T-helper 1 cell treated with Interleukin-12 subunit alpha and Interleukin-12 subunit beta and Interleukin-4 antibody, amounts not matched to agents 30 μg/mL and 1 μg/mL, for 36 hours (primary cell): ENCODE results near the gene MVB12B.

ENCODE experiments used
- H3K27ac Mint-ChIP-seq: one replicate; pipeline ENCODE4 v1.8.0; 2021; ENCODE audit warnings: mild to moderate bottlenecking, mixed read lengths
- H3K27me3 Mint-ChIP-seq: one replicate; pipeline ENCODE4 v1.8.0; 2021; ENCODE audit warnings: low read depth, mixed read lengths
- H3K36me3 Mint-ChIP-seq: one replicate; pipeline ENCODE4 v1.8.0; 2021; ENCODE audit warnings: low read depth, mixed read lengths
- H3K4me1 Mint-ChIP-seq: one replicate; pipeline ENCODE4 v1.8.0; 2021; ENCODE audit warnings: low read depth, mixed read lengths
- H3K4me3 Mint-ChIP-seq: one replicate; pipeline ENCODE4 v1.8.0; 2021; ENCODE audit warnings: mild to moderate bottlenecking, moderate library complexity, mixed read lengths
- H3K9me3 Mint-ChIP-seq: one replicate; pipeline ENCODE4 v1.8.0; 2021; ENCODE audit warnings: mixed read lengths

MVB12B gene

GRCh38 chr9:126461029-126461428 is 134.4 kb downstream of the MVB12B start:
- H3K36me3 Mint-ChIP-seq, result peaks cover 2% of the 10 kb centered on the region
- no peaks in the 10 kb centered on the region for H3K4me1 Mint-ChIP-seq
- H3K27ac Mint-ChIP-seq, result no peak overlapping the region
- H3K9me3 Mint-ChIP-seq, result no peaks in the 10 kb centered on the region
- peaks cover 28% of the 10 kb centered on the region for H3K27me3 Mint-ChIP-seq
- no peak overlapping the region for H3K4me3 Mint-ChIP-seq

- H3K4me1 Mint-ChIP-seq, result no peaks in the 10 kb centered on the region
- peaks cover 2% of the 10 kb centered on the region for H3K36me3 Mint-ChIP-seq
- H3K27ac Mint-ChIP-seq, result no peak overlapping the region
- peaks cover 29% of the 10 kb centered on the region for H3K27me3 Mint-ChIP-seq
- H3K4me3 Mint-ChIP-seq, result no peak overlapping the region
- no peaks in the 10 kb centered on the region for H3K9me3 Mint-ChIP-seq
These were observed 135.0 kb downstream of the MVB12B start for GRCh38 chr9:126461608-126462007.

DNA sequence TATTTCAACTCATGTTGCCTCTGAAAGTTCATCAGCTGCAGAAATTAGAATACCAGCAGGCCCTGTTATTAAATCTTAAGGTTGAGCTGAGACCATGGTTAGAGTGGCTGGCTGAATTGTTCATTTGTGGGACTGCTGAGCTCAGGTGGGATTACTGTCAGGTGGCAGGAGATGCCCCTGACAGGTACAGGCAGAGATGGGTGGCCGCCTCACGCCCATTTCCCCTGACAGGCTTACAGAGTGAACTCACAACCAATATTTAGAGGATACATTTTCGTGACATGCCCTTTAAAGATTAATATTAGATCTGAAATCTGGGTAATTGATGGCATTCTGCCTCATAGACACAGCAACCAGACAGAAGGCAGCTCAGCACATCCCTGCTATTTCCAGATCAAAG is 136.0 kb downstream of the MVB12B start:
- Mint-ChIP-seq H3K4me3 (no peak overlapping the region), H3K9me3 (no peaks in the 10 kb centered on the region), H3K27ac (no peak overlapping the region), H3K27me3 (peaks cover 24% of the 10 kb centered on the region), H3K36me3 (peaks cover 2% of the 10 kb centered on the region), H3K4me1 (no peaks in the 10 kb centered on the region)

- H3K4me1 Mint-ChIP-seq, result peaks cover 5% of the 10 kb centered on the region
- H3K27me3 Mint-ChIP-seq, result peaks cover 29% of the 10 kb centered on the region
- peaks cover 7% of the 10 kb centered on the region for H3K36me3 Mint-ChIP-seq
- no peaks in the 10 kb centered on the region for H3K9me3 Mint-ChIP-seq
- H3K4me3 Mint-ChIP-seq, result no peak overlapping the region
- no peak overlapping the region for H3K27ac Mint-ChIP-seq
These were observed 136.8 kb downstream of the MVB12B start for GRCh38 chr9:126463426-126463825.

DNA sequence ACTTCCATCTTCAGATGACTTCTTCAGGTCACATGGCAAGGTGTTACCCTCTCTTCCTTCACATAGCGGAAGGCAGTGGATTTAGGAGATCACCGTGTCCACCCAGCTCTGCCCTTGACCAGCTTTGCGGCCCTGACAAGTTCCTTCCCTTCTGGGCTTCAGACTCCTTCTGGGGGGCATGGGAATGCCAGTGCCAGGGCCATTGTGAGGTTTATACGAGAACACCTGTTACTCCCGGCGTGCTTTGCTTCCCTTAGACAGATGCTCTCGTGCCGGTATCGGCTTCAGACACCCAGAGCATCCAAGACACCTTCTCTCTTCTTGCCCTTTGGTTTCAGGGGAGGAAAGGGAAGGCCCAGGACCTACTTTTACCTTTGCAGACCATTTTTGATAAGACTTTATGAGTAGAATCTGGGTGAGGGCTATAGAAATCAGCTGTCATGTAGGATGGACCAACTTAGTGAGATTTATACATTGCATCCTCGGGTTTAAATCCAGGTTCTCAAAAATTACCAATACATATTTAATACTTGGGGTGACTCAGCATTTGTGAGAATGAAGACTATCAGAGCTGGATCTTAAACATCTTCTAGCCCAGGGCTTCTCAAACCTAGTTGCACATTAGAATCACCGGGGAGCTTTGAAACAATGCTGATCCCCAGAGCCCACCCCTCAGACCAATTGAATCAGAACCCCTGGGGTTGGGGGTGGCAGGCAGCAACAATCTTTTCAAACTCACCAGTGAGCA is 138.2 kb downstream of the MVB12B start:
- H3K4me3 Mint-ChIP-seq, result no peak overlapping the region
- H3K27ac Mint-ChIP-seq, result no peak overlapping the region
- H3K4me1 Mint-ChIP-seq, result peaks cover 19% of the 10 kb centered on the region

GRCh38 chr9:126465977-126466376 is 139.3 kb downstream of the MVB12B start:
- H3K9me3 Mint-ChIP-seq, result no peaks in the 10 kb centered on the region
- no peak overlapping the region for H3K4me3 Mint-ChIP-seq
- peaks cover 10% of the 10 kb centered on the region for H3K36me3 Mint-ChIP-seq
- no peak overlapping the region for H3K27ac Mint-ChIP-seq
- H3K4me1 Mint-ChIP-seq, result peaks cover 30% of the 10 kb centered on the region
- H3K27me3 Mint-ChIP-seq, result peaks cover 34% of the 10 kb centered on the region

More for the DNA sequence above, 138.2 kb downstream of the MVB12B start:
- Mint-ChIP-seq H3K27me3 (peaks cover 33% of the 10 kb centered on the region), H3K36me3 (peaks cover 10% of the 10 kb centered on the region), H3K9me3 (no peaks in the 10 kb centered on the region)

- H3K4me1 Mint-ChIP-seq, result peaks cover 45% of the 10 kb centered on the region
- no peak overlapping the region for H3K4me3 Mint-ChIP-seq
- H3K36me3 Mint-ChIP-seq, result peaks cover 11% of the 10 kb centered on the region
These were observed 141.7 kb downstream of the MVB12B start for GRCh38 chr9:126468141-126468825.

GRCh38 chr9:126470241-126470993 is 143.8 kb downstream of the MVB12B start:
- peaks cover 45% of the 10 kb centered on the region for H3K4me1 Mint-ChIP-seq
- H3K36me3 Mint-ChIP-seq, result peaks cover 13% of the 10 kb centered on the region
- H3K27me3 Mint-ChIP-seq, result peaks cover 56% of the 10 kb centered on the region

More at GRCh38 chr9:126468141-126468825, 141.7 kb downstream of the MVB12B start:
- Mint-ChIP-seq H3K9me3 (no peaks in the 10 kb centered on the region), H3K27me3 (peaks cover 52% of the 10 kb centered on the region), H3K27ac (peak overlapping the region; percentile 11)

GRCh38 chr9:126471084-126471624 is 144.5 kb downstream of the MVB12B start:
- H3K4me3 Mint-ChIP-seq, result peak overlapping the region; percentile 57
- peaks cover 45% of the 10 kb centered on the region for H3K4me1 Mint-ChIP-seq
- H3K36me3 Mint-ChIP-seq, result peaks cover 13% of the 10 kb centered on the region
- no peaks in the 10 kb centered on the region for H3K9me3 Mint-ChIP-seq
- peak overlapping the region; percentile 80 for H3K27ac Mint-ChIP-seq
- H3K27me3 Mint-ChIP-seq, result peaks cover 56% of the 10 kb centered on the region

More at GRCh38 chr9:126470241-126470993, 143.8 kb downstream of the MVB12B start:
- peak overlapping the region; percentile 80 for H3K27ac Mint-ChIP-seq
- H3K4me3 Mint-ChIP-seq, result peak overlapping the region; percentile 57
- H3K9me3 Mint-ChIP-seq, result no peaks in the 10 kb centered on the region

DNA sequence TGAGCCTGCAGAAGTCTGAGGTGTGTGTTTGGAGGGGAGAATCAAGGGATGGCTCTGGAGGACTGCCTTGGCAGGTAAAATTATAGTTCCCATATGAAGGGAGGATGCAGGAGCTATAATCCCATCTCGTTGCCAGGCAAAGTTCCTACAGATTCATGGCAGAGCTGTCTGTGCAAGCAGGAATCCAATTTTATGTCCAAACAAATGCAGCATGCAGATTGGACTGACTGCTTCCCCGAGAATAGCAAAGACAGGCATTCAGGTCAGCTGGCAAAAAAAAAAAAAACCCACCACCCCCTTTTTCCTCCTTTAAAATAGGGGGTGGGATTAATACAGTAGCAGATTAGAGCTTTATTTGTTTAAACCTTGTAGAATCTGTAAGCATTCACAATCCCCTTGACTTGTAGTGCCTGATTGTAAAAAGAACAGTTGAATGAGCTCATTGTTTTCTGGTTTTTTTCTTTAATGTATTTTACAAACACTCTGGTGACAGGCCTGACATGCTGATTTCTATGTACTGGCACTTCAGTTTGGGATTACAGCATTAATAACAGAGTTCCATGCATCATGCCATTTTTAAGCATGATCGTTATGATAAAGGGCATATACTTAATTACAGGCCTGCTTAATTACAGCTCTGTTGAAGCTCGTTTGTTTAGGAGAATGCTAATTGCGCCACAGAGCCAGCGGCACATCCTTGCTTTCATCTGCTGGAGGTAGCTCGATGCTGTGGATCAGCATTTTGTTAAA is 145.7 kb downstream of the MVB12B start:
- peaks cover 15% of the 10 kb centered on the region for H3K36me3 Mint-ChIP-seq
- peaks cover 47% of the 10 kb centered on the region for H3K4me1 Mint-ChIP-seq
- H3K9me3 Mint-ChIP-seq, result peaks cover 2% of the 10 kb centered on the region
- no peak overlapping the region for H3K27ac Mint-ChIP-seq
- H3K27me3 Mint-ChIP-seq, result peaks cover 62% of the 10 kb centered on the region
- H3K4me3 Mint-ChIP-seq, result no peak overlapping the region

DNA sequence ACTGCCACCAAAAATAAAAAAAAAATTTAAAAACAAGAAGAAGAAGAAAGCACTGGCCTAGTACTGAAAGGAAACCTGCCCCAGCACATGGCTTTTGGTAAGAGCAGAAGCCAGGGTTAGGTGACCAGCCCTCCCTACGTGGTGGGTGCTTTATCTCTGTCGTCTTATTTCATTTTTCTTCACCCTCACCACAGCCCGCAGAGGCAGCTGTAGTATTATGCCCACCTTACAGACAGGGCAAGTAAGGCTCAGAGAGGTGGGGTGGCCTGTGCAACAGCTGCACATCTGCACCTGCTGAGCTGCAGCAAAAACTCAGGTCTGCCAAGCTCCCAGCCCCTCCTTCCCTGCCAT is 146.3 kb downstream of the MVB12B start:
- no peak overlapping the region for H3K4me3 Mint-ChIP-seq
- H3K27me3 Mint-ChIP-seq, result peaks cover 63% of the 10 kb centered on the region
- peaks cover 4% of the 10 kb centered on the region for H3K9me3 Mint-ChIP-seq
- peaks cover 47% of the 10 kb centered on the region for H3K4me1 Mint-ChIP-seq
- no peak overlapping the region for H3K27ac Mint-ChIP-seq
- H3K36me3 Mint-ChIP-seq, result peaks cover 15% of the 10 kb centered on the region

DNA sequence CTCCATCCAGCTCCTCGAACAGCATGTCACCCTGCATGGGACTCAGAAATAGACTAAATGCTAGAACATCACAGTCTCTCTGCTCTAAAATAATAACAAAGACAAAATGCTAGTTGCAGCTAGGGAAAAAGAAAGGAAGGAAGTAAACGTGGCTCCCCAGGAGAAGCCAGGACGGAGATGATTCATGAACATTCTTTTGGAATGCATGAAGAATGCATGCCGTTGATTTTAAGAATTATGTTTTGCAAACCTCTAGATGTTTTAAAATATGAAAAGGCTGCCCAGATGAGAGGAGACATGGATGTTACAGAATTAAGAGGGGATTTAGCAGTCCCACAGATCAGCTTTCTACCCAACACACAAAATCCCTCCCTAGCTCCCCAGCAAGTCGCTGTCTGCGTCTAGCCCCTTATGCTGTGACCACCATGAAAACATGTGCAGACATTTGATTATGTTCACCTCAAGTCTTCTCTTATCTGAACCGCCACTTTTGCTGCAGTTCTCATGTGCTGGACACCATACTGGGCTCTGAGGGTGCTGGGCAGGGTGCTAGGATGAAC is 147.7 kb downstream of the MVB12B start:
- peaks cover 34% of the 10 kb centered on the region for H3K4me1 Mint-ChIP-seq

GRCh38 chr9:126474786-126475485 is 148.3 kb downstream of the MVB12B start:
- Mint-ChIP-seq H3K27me3 (peaks cover 68% of the 10 kb centered on the region), H3K4me3 (no peak overlapping the region), H3K4me1 (peaks cover 27% of the 10 kb centered on the region), H3K27ac (no peak overlapping the region), H3K9me3 (peaks cover 4% of the 10 kb centered on the region), H3K36me3 (peaks cover 7% of the 10 kb centered on the region)

More for the DNA sequence above, 147.7 kb downstream of the MVB12B start:
- Mint-ChIP-seq H3K27ac (no peak overlapping the region), H3K4me3 (no peak overlapping the region), H3K27me3 (peaks cover 61% of the 10 kb centered on the region), H3K36me3 (peaks cover 7% of the 10 kb centered on the region), H3K9me3 (peaks cover 4% of the 10 kb centered on the region)
